ENCODE results near the gene FAM3A.

The FAM3A gene

DNA sequence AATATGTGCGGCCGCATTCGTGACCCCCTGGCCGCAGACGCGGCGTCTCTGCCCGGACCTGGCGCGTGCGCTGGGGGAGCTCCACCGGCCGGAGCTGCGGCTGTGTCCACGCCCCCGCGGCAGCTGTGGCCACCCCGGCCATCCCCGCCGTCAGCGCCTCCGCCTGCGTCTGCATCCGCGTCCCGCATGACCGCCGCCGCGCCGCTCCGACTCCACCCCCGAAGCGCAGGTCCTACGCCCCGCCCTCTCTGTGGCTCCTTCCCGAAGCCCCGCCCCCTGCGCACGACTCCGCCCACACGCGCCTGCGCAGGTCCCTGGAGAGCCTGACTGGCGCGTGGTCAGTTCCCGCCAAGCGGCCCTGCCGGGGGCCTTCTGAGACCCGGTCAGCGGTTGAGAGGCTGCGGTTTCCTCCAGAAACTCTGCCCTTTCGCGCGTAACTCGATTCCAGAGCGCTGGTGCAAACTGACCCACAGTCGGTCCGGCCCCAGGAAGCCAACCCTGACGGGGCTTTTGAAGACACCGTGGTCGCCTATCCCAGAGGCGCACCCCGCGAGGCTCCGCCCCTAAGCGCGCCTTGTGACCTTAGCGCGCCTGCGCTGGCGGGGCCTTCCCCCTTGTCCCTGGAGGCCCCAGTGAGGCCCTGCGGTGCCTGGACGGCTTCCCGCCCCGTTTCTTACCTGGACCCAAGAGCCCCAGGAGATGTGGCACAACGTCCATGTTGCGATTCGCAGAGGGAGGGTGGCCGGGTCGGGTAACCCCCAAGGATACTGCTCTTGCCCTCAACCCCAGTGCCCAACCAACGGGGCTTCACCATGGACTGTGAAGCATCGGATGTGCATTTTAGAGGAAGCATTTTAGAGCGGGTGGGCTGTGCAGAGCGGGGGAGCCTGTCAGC lies 37.1 kb downstream of the FAM3A start, which contains the start of gene LAGE3:
LAGE3 (minus strand) TSS at position 554 of the 895 bp plus-strand sequence; CDS start at position 188, 366 bp downstream.
- DNase-seq (ENCODE audit: low read depth in 2 of 2): peak; percentile 89

DNA sequence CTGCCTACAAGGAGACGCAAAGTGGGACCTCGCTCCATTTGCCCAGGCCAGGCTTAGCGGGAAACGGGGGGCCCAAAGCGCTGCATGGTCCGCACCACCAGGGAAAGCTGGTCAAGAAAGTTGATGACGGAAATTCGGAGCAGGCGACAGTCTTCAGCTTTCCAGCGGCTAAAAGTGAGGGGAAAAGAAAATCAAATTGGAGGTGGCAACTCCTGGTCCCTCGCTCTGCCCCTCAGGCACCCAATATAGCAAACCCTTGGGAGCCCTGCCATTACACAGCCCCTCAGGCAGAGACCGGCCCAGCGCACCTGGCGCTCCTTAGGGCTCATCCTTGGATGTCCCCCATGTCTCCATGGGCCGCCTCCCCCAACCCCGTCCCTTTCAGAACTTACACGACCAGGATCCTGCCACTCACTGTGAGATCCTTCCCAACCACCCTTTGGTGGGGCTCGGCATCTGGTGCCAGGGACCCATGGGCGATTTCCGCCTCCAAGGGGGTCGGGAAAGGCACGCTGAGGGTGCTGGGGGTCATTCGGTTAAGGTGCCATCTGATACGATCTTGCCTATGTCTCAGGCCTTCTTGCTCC lies 38.0 kb downstream of the FAM3A start:
- no peak for DNase-seq (ENCODE audit: low read depth in 2 of 2)

DNA sequence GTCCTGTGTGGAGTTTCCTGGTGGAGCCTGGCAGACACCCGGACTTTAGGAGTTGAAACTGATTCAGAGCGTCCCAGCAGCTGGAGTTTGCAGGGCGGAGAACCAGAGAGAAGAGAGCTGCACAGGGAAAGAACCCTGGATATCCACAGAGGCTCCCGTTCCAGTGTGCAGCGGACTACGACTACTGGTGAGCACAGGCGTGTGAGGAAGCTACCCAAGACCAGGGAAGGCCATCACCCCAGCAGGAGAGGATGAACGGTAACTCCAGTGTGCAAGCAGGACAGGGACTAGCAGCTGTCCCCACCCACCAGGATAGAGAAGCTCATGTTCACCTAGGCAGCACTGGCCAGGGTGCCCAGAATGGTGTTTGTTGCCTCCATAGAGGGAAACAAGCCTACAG lies 39.2 kb downstream of the FAM3A start:
- DNase-seq (ENCODE audit: low read depth in 2 of 2): no peak

DNA sequence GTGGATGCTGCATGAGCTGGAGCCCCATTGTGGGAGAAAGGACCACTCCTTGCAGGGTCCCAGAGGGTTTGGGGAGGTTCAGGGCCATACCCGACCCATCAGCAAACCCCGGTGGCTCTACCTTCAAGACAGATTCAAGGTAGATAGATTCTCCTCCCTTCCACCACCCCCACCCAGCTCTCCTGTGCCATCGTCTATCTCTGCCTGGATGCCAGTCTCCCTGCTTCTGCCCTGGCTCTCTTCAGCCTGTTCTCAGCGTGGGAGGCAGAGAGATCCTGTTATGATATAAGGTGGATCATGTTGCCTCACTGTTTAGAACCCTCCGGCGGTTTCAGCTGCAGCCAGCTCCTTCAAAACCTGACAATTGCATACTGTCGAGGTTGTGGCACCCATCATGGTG lies 42.3 kb downstream of the FAM3A start:
- no peak for DNase-seq (ENCODE audit: low read depth in 2 of 2)

DNA sequence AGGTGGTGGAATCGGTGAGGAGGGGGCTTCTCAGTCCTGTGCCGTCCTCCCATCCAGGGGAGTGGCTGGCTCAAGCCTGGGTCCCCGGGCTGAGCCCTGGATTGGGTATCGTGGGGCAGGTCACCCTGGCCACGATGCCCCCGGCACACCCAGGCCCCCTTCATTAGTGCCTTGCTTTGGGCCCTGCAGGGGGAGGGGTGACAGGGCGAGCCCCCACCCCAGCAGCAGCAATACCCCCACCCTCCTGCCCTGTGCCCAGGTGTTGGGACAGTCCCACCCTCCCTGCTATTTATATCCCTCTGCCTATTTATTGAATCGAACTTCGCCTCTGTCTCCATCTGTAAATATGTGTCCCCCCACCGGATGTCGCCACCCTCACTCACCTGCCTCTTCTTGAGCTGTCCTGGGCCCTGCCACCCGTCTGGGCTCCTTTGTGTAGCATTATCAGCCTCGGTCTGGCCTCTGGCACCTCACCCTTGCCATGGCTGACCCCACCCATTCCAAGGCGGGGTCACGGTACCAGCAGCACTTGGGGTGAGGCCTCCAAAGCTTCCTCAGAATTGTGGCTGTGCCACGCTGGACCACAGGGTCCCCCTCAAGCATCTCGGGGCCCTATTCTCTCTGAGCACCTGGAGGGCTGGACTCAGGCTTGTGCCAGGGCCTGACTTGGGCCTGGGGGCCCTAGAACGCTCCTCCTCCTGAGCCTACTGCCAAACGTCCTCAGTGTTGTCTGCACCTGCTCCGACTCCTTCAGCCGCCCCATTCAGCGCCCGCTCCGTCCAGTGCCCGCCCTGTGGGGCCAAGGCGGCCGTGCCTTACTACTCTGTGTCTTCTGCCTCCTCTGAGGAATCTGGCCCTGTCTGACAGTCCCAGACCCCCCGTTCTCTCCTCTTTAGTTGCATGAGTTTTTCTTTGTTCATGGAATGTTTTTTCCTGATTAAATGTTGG lies 43.1 kb downstream of the FAM3A start:
- no peak for DNase-seq (ENCODE audit: low read depth in 2 of 2)

DNA sequence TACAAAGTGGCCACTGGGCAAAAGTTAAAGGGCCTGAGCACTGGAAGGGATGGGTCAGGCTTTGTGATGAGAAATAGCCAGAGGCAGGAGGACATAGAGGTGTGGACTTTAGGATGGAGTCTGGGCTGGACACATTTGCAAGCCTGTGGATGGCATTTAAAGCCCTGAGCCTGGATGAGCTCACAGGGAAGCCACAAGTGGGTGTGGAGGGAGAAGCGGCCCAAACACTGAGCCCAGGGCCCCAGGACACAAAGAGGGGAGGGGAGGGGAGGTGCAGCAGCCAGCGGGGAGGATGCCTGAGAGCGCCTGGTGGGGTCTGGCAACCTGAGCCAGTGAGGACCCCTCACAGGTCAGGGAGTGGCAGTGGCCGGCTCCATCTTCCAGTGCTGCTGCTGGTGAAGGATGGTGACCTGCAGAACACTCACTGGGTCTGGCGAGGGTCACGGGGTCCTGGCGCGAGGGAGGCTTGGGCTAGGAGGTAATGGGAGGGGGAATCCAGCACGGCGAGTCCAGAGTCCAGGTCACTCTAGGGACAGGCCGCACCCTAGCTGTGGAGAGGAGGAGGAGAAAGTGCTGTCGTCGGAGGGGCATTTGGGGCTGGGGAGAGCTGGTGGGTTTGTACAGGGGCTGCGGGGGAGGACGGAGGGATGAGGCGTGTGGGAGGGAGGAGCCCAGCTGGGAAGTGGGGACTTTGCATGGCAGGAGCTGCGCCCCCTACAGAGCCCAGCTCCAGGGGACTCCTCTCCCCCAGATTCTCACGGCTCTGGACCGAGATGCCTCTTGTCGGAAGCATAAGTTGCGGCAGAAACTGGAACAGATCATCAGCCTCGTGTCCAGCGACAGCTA lies 44.0 kb downstream of the FAM3A start:
- DNase-seq (ENCODE audit: low read depth in 2 of 2): no peak

DNA sequence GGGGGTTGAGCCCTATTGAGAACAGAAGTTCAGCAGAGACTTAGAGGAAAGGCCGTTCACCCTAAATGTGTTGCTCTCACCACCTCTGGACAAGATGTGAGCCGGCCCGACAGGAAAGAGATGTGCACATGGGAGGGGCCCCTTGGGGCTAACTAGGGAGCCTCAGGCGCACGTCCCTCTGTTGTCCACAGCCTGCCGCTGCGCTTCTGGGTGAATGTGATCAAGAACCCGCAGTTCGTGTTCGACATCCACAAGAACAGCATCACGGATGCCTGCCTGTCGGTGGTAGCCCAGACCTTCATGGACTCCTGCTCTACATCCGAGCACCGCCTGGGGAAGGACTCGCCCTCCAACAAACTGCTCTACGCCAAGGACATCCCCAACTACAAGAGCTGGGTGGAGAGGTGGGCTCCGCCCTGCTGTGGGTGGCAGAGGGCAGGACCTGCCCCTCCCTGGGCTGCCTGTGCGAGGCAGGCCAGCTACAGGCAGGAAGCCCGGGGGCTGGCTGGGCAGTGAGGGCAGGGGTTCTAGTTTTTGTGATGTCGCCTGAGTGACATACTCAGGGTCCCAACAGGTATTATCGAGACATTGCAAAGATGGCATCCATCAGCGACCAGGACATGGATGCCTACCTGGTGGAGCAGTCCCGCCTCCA lies 45.0 kb downstream of the FAM3A start:
- DNase-seq (ENCODE audit: low read depth in 2 of 2): no peak

DNA sequence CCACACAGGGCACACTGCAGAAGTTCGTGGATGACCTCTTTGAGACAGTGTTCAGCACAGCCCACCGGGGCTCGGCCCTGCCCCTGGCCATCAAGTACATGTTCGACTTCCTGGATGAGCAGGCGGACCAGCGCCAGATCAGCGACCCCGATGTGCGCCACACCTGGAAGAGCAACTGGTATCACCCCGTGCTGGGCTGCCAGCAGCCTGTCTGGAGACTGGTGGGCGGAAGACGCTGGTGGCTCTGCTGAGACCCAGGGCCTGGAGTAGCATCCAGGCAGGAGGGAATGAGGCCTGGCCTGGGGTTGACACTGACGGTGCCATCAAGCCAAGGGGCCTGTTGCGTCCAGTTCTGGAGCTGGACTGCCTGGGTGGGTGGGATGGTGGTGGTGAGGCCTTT lies 45.6 kb downstream of the FAM3A start:
- no peak for DNase-seq (ENCODE audit: low read depth in 2 of 2)

DNA sequence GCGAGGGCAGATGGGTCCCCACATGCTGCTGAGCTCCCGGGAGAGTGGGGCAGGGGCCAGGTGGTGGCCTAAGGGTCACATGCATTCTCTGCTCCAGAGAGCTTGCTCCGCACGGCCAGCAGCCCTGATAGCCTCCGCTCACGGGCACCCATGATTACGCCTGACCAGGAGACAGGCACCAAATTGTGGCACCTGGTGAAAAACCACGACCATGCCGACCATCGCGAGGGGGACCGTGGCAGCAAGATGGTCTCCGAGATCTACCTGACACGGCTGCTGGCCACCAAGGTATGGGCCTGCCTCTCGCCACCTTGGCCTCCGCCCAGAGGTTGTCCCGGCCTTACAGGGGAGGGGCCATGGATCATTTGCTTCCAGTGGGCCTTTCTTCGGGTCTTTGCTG lies 46.2 kb downstream of the FAM3A start:
- DNase-seq (ENCODE audit: low read depth in 2 of 2): no peak

DNA sequence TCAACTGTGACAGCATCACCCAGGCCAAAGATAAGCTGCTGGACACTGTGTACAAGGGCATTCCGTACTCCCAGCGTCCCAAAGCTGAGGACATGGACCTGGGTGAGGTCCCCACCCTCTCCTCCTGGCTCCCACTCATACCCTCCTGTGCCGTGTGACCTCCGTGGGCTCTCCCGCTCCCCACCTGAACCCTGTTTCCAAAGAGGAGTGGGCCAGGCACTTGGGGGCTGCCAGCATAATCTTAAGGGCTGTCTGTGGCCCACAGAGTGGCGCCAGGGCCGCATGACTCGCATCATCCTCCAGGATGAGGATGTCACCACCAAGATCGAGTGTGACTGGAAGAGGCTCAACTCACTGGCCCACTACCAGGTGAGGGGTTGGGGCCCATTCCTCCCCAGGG lies 46.9 kb downstream of the FAM3A start:
- DNase-seq (ENCODE audit: low read depth in 2 of 2): no peak

DNA sequence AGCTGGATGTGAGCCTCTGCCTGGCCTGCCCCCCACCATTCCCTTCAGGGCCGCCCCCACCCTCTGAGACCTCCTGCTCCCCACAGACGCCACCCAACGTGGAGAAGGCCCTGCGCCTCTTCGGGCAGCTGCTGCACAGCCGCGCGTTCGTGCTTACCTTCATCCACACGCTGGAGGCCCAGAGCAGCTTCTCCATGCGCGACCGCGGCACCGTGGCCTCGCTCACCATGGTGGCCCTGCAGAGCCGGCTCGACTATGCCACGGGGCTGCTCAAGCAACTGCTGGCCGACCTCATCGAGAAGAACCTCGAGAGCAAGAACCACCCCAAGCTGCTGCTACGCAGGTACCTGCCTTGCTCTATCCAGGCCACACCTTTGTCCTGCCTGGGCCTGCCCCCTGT lies 47.8 kb downstream of the FAM3A start:
- DNase-seq (ENCODE audit: low read depth in 2 of 2): no peak

DNA sequence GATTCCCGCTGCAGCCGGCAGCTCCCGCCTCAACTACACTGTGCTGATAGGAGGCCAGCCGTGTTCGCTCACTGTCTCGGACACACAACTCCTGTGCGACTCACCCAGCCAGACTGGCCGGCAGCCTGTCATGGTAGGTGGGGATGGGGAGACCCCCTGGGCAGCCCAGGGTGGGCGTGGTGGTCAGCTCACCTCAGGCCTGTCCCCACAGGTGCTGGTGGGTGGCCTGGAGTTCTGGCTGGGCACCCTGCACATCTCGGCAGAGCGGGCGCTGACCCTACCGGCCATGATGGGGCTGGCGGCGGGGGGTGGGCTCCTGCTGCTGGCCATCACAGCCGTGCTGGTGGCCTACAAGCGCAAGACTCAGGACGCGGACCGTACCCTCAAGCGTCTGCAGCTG lies 48.5 kb downstream of the FAM3A start:
- no peak for DNase-seq (ENCODE audit: low read depth in 2 of 2)

DNA sequence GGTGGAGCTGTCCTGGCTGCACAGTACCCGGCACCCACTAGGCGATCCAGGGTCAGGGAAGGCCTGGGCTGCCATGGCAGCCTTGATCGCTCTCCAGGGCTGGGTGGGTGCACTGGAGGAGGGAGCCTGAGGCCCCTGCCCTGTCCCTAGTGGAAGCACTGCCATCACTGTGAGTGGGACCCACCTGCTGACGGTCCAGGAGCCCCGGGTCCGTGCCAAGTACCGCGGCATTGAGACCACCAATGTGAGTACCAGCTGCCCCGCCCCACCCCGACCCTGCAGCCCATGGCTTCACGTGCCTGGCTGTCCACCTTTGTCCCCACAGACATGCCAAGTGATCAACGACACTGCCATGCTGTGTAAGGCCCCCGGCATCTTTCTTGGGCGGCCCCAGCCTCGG lies 49.1 kb downstream of the FAM3A start:
- no peak for DNase-seq (ENCODE audit: low read depth in 2 of 2)

DNA sequence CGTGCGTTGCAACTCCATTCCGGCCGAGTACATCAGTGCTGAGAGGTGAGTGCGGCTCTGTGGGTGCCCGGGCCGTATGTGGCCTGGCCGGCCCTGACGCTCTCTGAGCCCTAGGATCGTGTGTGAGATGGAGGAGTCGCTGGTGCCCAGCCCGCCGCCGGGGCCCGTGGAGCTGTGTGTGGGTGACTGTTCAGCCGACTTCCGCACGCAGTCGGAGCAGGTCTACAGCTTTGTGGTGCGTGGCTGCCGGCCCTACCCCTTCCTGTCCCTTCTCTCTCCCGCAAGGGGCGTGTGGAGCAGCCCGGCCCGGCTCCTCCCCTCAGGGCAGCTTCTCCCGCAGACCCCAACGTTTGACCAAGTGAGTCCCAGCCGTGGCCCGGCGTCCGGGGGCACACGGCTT lies 50.0 kb downstream of the FAM3A start:
- DNase-seq (ENCODE audit: low read depth in 2 of 2): no peak

DNA sequence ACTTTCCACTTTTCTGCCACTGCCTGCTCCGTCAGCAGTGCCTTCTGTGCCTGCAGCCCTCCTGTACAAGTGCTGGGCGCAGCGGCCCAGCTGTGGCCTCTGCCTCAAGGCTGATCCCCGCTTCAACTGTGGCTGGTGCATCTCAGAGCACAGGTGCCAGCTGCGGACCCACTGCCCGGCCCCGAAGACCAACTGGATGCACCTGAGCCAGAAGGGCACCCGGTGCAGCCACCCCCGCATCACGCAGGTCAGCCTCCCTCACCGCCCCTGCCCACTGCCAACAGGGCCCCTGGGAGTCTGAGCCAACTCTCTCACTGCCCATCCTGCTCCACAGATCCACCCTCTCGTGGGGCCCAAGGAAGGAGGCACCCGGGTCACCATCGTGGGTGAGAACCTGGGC lies 50.4 kb downstream of the FAM3A start:
- no peak for DNase-seq (ENCODE audit: low read depth in 2 of 2)

DNA sequence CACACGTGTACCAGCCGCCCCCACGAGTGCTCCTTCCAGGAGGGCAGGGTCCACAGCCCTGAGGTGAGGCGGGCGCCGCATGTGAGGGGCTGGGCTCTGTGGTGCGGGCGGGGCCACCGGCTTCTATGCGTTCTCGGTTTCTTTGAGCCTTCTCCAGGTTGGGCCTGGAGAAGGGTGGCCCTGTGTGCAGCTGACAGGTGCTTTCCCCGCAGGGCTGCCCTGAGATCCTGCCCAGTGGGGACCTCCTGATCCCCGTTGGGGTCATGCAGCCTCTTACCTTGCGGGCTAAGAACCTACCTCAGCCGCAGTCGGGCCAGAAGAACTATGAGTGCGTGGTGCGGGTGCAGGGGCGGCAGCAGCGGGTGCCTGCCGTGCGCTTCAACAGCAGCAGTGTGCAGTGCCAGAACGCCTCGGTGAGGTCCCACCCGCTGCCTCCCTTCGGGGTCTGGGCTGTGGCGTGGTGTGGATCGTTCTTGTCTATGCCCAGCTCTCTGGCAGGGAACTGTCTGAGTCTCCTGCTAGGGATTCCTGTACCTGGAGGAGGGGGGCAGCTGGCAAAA lies 51.1 kb downstream of the FAM3A start:
- no peak for DNase-seq (ENCODE audit: low read depth in 2 of 2)

DNA sequence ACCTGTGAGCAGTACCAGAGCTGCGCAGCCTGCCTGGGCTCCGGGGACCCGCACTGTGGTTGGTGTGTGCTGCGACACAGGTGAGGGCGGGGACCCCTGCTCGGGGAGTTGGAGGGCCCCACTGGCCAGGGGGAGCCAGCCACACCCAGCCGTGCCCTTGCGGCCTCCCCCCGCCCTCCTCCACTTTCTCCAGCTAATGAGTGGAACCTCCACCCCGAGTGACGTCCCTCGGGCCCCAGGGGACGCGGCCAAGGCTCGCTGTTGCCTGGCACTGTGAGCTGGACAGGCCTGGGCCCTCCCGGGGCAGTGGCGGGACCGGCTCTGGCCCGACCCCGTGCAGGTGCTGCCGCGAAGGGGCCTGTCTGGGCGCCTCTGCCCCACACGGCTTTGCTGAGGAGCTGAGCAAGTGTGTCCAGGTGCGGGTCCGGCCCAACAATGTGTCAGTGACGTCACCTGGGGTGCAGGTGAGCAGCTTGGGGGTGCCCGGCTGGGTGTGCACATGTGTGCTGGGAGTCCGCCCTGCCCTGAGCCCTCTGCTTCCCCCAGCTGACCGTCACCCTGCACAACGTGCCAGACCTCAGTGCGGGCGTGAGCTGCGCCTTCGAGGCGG lies 52.3 kb downstream of the FAM3A start:
- no peak for DNase-seq (ENCODE audit: low read depth in 2 of 2)

DNA sequence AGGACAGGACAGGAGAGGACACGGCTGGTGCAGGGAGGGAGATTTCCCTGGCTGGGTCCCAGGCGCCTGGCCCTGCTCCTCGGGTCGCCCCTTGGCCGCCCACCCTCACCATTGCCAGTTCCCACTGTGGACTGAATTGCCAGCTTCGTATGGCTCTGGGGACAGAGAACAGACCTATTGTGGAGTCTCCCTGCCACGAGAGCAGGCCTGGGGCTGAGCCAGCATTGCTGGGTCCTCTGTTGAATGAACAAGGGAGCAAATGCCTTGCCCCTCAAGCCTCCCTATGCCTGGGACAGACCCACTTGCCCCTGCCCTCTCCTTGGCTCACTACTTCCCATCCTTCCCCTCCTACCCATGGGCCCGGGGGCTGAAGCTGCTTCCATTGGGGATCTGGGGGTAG lies 53.6 kb downstream of the FAM3A start:
- no peak for DNase-seq (ENCODE audit: low read depth in 2 of 2)

DNA sequence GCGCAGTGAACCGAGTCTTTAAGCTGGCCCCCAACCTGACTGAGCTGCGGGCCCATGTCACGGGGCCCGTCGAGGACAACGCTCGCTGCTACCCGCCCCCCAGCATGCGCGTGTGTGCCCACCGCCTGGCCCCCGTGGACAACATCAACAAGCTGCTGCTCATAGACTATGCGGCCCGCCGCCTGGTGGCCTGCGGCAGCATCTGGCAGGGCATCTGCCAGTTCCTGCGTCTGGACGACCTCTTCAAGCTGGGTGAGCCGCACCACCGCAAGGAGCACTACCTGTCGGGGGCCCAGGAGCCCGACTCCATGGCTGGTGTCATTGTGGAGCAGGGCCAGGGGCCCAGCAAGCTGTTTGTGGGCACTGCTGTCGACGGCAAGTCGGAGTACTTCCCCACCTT lies 55.7 kb downstream of the FAM3A start:
- DNase-seq (ENCODE audit: low read depth in 2 of 2): no peak

DNA sequence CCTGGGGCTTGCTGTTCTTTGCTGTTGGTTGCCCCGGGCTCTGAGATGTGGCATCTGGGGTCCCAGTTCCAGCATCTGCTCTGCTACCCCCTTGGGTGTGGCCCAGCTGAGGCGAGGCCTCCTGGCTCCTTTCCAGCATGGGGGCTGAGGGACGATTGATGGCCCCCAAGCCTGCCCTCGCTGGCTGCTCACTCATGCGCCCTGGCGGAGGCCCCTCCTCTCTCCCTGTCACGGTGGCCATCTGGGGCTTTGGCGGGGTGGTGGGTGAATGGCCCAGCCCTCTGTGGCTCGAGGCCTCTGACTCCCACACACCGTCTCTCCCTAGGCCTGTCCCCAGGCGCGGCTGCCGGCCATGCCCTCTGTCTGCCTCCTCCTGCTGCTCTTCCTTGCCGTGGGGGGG lies 56.2 kb downstream of the FAM3A start:
- DNase-seq (ENCODE audit: low read depth in 2 of 2): no peak

Measured in stimulated activated CD8-positive, alpha-beta memory T cell treated with anti-CD3 and anti-CD28 coated beads, Interleukin-2, amount 100 ng/mL, for 1 hour (primary cell).